SU-DHL-6 (cell line): ENCODE measurements around the gene COL13A1.

Source experiments
- CTCF ChIP-seq: fragments of 200-600 bp; sonication (generic); IDR thresholded peaks from one replicate; pipeline ENCODE4 v1.5.1; 2017; ENCODE audit warnings: antibody characterized with exemption, mild to moderate bottlenecking, low read length, moderate library complexity; ENCODE audit not compliant: insufficient read depth, poor library complexity, severe bottlenecking
- EZH2phosphoT487 ChIP-seq: fragments of 200-600 bp; sonication (generic), shearing (Covaris generic); conservative IDR thresholded peaks from 2 replicates; pipeline ENCODE4 v1.6.1; 2018; ENCODE audit warnings: mild to moderate bottlenecking, antibody characterized with exemption, low read length, moderate library complexity, mixed read lengths

- TF ChIP-seq CTCF (no peak), EZH2phosphoT487 (no peak)
Observed at GRCh38 chr10:69974551-69975155, 172.9 kb downstream of the COL13A1 start.
